Mononuclear cell (primary cell): ENCODE results near the gene GRB2. TPM values are rescaled to one million over a fixed set of nuclear protein-coding genes. Genes with fewer than 3 reads are reported as not detected.
A peak's percentile ranks its signal among the peaks of the same experiment; 100 is the strongest.
"Not testable (repeated sequence)": the region's sequence is repeated elsewhere in the genome, so short reads cannot be mapped to it uniquely, and the experiment has no call there.

Experiments
- H3K27me3 ChIP-seq: 2 replicates; pipeline ENCODE4 v1.6.0; 2011; ENCODE audit warnings: low read length, control low read depth; ENCODE audit not compliant: insufficient read depth
- H3K4me1 ChIP-seq: 2 replicates; pipeline ENCODE4 v1.5.1; 2011; ENCODE audit warnings: mild to moderate bottlenecking, low read length, control low read depth; ENCODE audit not compliant: insufficient read depth
- H3K4me3 ChIP-seq: 2 replicates; pipeline ENCODE4 v1.5.1; 2011; ENCODE audit warnings: mild to moderate bottlenecking, low read length, moderate library complexity
- H3K9me3 ChIP-seq: 2 replicates; pipeline ENCODE4 v1.5.1; 2011; ENCODE audit warnings: low read depth, mild to moderate bottlenecking, control low read depth, low read length
- total RNA-seq: library from RNA; depleted of rRNA; stranded (reverse); fragments of >200 nt; gene quantifications from one replicate; pipeline ENCODE4 v1.2.3, GENCODE V29; 2012

The GRB2 gene
- total RNA-seq, 1 donor, result 151 TPM

DNA sequence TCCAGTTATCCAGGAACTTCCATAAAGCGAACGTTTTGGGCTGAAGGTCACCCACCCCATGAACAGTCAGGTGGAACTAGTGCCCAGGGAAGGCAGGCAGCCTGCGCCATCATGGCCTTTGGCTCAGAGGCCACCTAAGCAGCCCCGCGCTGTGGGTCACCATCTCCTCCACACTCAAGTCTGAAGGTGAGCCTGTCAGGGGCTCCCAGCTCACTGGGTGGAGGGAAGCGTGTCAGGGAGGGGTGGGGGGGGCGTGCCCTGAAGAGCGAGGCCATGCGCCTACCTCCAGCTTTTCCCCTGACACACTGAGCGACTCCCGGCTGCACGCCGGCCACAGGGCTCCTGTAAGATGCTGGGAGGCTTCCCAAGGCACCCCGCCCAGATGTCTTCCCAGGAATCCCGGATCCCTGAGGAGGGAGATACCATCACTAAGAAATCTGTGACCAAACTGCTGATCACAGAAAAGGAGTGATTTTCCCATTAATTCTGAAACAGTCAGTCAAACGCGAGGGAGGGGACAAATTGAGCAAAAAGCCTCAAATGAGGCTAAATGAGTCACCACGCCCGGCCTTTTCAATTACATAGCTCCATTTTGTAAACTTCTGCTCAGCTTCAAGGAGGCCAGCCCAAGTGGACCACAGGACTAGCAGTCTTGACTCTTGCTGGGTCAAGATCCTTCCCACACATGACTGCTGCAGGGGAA is 89.8 kb downstream of the GRB2 start:
- Histone ChIP-seq H3K4me1 (peaks cover 84% of the 10 kb centered on the region), H3K4me3 (no peak overlapping the region), H3K27me3 (no peaks in the 10 kb centered on the region), H3K9me3 (no peaks in the 10 kb centered on the region)

DNA sequence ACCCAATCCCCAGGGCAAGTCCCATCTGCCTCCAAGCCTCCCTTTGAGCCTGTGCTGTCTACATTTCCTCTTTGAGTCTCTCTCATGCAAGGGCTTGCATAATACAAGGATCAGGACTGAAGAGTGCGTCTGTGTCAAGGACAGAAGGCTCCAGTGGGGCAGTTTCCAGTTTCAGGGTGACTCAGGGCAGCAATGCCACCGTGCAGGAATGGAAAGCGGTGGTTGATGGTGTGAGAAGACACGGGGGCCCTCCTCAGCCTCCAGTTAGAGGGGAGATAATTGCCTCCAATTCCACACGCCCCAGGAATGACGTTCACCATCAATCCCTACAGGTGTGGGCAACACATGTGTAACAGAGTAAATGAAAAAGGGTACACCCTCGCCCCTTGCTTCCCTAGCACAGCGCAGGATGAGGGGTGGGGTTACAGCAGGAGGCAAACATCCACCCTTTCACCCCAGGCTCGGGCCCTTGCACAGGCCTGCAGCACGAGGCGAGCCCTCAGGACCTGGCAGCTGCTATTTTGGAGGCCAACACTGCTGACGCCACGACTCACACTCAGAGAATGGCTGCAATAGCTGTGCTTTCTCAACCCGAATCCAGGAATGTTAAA is 91.4 kb downstream of the GRB2 start:
- H3K4me1 ChIP-seq, result peaks cover 99% of the 10 kb centered on the region
- no peak overlapping the region for H3K4me3 ChIP-seq
- H3K27me3 ChIP-seq, result no peaks in the 10 kb centered on the region
- no peaks in the 10 kb centered on the region for H3K9me3 ChIP-seq

DNA sequence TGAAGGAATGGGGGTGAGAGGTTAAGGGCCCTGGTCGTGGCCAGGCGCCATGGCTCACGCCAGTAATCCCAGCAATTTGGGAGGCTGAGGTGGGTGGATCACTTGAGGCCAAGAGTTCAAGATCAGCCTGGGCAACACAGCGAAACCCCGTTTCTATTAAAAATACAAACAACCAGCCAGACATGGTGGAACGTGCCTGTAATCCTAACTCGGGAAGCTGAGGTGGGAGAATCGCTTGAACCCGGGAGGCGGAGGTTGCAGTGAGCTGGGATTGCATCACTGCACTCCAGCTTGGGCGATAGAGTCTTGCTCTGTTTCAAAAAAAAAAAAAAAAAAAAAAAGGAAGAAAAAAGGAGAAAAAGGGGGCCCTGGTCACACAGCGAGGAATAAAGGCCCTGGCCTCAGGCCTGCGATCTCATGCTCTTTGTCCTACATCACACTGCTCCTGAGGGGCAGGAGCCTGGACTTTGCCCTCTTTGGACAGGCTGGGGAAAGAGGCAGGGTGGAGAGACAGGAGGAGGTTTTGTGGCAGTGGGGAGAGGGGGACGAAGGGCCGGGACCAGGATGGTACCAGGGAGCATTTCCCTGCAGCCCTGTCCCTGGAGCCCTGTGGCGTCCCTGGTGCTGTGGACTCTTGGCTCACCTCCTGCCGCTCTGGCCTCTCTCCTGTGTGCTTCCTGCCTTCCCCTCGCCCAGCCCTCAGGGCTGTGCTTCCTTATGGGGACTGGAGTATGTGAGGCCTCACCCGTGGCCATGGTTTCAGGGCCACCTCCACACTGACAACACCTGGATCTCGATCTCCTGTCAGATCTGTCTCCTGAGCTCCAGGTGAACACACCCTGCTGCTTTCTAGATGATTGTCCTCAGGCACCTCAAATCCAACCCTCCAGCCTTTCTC is 96.5 kb downstream of the GRB2 start:
- H3K4me3 ChIP-seq, result no peak overlapping the region
- H3K27me3 ChIP-seq, result no peaks in the 10 kb centered on the region
- no peaks in the 10 kb centered on the region for H3K9me3 ChIP-seq
- H3K4me1 ChIP-seq, result peaks cover 85% of the 10 kb centered on the region

DNA sequence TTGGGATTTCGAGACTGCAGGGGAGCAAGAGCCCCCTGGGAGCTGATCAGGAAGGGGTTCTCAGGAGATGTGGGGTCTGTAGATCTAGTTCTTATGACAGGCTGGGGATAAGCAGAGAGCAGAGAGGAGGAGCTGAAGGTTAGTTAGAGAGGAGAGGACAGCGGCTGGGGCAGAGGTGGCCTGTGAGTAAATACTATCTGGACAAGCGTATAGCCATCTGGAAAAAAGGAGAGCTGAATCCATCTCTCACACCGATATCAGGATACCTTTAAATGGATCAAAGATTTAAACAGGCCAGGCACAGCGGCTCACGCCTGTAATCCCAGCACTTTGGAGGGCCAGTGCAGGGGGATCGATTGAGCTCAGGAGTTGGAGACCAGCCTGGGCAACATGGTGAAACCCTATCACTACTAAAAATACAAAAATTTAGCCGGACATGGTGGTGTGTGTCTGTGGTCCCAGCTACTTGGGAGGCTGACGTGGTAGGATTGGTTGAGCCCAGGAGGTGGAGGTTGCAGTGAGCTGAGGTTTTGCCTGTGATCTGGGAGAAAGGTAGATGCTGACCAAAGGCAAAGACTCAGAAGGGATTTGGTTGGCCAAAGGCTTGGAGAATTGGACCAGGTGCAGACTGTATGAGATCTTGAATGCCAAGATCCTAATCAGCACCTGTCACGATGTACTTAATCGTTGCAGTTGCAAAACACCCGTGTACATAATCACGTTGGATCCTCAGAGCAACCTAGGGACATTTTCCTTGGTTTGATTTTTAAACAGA is 97.3 kb downstream of the GRB2 start:
- Histone ChIP-seq H3K9me3 (no peaks in the 10 kb centered on the region), H3K4me3 (no peak overlapping the region), H3K27me3 (no peaks in the 10 kb centered on the region), H3K4me1 (peaks cover 76% of the 10 kb centered on the region)

DNA sequence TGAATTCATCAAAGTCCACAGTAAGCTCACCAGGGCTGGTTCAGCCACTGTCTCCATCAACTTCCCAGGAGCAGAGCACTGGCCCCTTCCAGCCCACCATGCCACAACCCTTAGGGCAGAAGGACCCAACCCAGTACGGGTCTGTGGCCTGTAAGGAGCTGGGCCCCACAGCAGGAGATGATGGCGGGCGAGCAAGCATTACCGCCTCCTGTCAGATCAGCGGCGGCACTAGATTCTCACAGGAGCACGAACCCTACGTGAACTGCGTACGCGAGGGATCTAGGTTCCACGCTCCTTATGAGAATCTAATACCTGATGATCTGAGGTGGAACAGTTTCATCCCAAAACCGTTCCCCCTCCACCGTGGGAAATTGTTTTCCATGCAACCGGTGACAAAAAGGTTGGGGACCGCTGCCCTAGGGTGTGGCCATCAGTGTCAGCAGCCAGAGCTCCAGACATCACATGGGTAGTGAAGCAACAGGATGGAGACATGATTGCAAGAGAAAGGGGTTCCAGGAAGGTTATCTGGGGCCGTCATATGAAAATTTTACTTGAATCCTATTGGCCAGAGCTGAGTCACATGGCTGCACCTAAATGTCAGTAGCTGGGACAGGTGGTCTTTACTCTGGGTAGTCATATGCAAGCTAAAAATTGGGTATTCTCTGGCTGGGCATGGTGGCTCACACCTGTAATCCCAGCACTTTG is 103.8 kb downstream of the GRB2 start:
- H3K4me1 ChIP-seq, result peaks cover 71% of the 10 kb centered on the region
- no peaks in the 10 kb centered on the region for H3K9me3 ChIP-seq
- no peak overlapping the region for H3K4me3 ChIP-seq
- H3K27me3 ChIP-seq, result no peaks in the 10 kb centered on the region

DNA sequence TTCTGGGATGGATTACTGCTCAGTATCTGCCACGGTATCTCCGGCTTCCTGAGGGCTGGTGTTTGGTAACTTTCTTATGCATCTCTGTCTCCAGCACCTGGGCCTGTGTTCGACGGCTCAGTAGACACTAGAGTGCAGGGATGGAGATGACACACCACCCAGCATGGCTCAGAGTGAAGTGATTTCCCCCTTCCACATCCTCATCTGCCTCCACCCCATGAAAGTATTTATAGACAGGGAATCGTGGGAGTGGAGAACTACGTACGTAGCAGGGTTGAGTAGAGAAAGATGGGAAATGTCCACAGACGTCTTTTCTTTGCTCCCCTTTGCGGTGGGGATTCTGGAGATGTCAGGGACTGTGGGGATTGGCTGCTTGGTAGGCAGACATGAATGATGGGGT is 104.4 kb downstream of the GRB2 start:
- Histone ChIP-seq H3K9me3 (no peaks in the 10 kb centered on the region), H3K27me3 (no peaks in the 10 kb centered on the region), H3K4me3 (no peak overlapping the region), H3K4me1 (peaks cover 71% of the 10 kb centered on the region)

DNA sequence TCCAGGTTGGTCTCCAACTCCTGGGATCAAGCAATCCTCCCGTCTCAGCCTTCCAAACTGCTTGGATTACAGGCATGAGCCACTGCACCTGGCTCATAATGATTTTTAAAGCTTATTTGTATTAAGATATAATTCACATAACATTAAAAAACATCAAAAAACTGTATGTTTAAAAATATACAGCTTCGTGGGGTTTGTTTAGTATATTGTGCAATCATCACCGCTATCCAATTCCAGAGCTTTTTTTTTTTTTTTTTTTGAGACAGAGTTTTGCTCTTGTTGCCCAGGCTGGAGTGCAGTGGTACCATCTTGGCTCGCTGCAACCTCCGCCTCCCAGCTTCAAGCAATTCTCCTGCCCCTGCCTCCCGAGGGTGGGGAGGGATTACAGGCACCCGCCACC is 105.2 kb downstream of the GRB2 start:
- Histone ChIP-seq H3K9me3 (no peaks in the 10 kb centered on the region), H3K4me1 (peaks cover 72% of the 10 kb centered on the region), H3K4me3 (no peak overlapping the region), H3K27me3 (no peaks in the 10 kb centered on the region)

DNA sequence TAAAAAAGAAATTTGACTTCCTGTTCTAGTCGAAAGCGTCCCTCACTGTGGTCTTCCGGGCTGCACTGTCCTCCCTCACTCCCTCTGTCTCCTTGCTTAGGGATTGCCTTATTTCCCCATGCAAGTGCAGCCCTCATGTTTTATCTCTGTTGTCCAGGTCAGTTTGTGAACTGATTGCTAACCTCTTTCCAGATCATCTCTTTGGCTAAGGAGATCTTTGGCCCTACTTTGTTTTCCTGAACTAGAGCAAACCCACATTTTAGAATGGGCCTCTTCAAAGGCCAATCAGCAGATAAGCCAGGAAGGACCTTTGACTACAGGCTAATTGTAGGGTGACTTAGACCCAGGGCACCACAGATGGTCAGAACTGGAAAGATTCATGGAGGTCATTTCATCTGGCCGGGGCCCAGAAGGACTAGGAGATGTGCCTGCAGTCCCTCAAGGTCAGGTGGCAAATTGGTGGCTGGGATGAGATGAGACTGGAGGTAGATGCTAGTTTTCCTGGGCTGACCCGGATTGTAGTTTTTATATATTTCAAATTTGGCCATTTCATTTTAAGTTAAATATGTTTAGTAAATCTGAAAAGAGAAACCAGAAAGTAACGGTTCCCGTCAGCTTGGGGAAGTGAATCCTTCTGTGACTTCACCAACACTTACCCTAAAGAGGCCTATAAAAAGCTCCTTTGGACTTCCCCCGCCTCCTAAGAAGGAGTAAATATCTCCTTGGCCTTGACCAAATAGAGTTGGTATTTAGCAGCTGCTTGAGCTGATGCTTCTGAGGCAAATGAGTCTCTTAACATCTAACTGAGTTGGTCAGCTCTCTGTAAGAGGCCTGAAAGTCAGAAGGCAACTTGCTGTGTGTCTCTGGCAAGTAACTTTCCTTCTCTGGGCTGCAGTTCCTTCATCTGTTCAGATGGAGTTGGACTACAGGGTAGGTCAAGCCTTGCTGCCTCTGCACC is 110.0 kb downstream of the GRB2 start:
- Histone ChIP-seq H3K27me3 (no peaks in the 10 kb centered on the region), H3K4me1 (peaks cover 87% of the 10 kb centered on the region), H3K4me3 (no peak overlapping the region), H3K9me3 (no peaks in the 10 kb centered on the region)

DNA sequence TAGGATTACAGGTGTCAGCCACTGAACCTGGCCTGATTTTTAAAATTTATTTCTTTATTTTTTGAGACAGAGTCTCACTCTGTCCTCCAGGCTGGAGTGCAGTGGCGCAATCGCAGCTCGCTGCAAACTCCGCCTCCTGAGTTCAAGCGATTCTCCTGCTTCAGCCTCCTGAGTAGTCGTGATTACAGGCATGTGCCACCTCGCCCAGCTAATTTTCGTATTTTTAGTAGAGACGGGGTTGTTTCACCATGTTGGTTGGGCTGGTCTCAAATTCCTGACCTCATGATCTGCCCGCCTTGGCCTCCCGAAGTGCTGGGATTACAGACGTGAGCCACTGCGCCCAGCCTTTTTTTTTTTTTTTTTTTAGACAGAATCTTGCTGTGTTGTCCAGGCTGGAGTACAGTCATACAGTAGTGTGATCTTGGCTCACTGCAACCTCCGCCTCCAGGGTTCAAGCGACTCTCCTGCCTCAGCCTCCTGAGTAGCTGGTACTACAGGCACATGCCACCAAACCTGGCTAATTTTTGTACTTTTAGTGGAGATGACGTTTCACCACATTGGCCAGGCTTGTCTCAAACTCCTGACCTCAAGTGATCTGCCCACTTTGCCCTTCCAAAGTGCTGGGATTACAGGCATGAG is 112.5 kb downstream of the GRB2 start:
- H3K4me1 ChIP-seq, result peaks cover 81% of the 10 kb centered on the region
- H3K9me3 ChIP-seq, H3K27me3 ChIP-seq, H3K4me3 ChIP-seq: not testable (repeated sequence)

DNA sequence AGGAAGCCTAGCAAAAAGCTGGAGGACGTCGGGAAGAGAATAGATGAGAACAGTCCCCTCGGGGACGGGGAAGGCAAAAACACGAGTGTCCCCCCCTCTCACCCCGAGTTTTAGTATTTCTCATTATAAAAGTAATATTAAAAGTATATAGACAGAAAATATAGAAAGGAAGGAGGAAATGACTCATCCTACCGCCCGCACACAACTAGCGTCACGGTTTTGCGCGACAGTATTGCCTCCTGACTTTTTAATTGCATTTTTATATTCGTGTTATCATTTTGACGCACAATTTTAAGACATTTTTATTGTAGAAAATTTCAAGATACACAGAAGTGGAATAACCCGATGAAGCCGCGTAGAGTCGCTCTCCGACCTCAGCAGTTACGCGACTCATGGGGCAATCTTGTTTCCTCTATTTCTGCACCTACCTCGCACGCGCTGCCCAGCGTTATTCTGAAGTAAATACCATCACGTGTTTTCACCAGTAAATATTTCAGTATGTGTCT is 115.6 kb downstream of the GRB2 start:
- no peaks in the 10 kb centered on the region for H3K27me3 ChIP-seq
- H3K9me3 ChIP-seq, result no peaks in the 10 kb centered on the region
- H3K4me1 ChIP-seq, result peaks cover 59% of the 10 kb centered on the region
- H3K4me3 ChIP-seq, result peak overlapping the region; percentile 72

DNA sequence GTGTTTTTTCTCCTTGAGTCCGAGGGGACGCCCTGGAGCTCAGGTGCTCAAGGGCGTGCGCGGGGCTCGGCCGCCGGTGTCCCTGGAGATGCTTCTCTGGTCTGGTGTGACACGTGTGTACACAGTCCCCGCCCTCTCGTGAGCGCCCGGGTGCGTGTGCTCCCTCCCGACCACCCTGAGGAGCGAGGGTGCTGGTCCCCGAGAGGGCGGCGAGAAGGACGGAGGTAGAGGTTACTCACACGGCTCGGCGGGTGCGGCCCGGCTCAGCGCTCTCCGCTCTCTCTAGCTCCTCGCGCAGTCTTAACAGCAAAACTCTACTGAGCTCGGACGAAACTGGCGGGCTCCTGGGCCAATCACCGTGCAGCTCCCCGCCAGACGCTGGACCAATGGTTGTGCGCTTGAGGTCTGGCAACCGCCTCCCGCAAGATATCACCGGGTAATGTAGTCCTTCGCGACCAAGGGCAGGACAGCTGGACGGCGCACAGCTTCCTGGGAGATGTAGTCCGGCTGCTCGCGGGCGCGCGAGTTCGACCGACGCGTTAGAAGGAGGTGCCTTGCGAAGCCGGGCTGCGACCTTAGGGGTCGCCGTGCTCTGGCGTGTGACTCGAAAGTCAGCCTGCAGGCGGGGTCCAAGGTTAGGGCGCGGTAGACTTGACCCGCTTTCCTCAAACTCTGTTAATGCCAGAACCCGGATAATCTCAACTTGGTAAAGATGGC is 116.2 kb downstream of the GRB2 start, which contains the start of gene SLC25A19:
Gene SLC25A19 (minus strand): TSS at position 319 of the 717 bp plus-strand sequence. CDS start 2,669 bp downstream, outside the sequence.
- H3K9me3 ChIP-seq, result no peaks in the 10 kb centered on the region
- peak within 1 kb of the TSS; percentile 72 for H3K4me3 ChIP-seq
- peaks cover 52% of the 10 kb centered on the region for H3K4me1 ChIP-seq
- H3K27me3 ChIP-seq, result no peaks in the 10 kb centered on the region

DNA sequence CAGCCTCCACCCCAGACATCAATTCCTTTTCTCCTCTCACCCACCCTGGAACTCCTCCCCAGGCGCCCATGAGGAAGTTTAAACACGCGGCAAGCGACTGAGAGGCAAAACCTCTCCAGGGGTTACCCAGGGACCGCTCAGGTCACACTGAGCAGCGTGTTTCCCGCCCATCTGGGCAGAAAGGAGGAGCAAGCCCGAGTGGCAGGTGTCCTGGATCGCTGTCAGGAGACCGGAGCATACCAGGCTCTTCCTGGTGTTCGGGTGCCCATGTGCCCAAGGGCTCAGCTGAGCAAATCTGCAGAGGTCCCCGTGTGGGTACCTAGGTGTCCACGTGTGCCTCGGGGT is 116.7 kb downstream of the GRB2 start:
- H3K9me3 ChIP-seq, result no peaks in the 10 kb centered on the region
- peaks cover 47% of the 10 kb centered on the region for H3K4me1 ChIP-seq
- H3K4me3 ChIP-seq, result peak overlapping the region; percentile 72
- H3K27me3 ChIP-seq, result no peaks in the 10 kb centered on the region
